ENCODE data around the gene MN1.

Gene MN1

DNA sequence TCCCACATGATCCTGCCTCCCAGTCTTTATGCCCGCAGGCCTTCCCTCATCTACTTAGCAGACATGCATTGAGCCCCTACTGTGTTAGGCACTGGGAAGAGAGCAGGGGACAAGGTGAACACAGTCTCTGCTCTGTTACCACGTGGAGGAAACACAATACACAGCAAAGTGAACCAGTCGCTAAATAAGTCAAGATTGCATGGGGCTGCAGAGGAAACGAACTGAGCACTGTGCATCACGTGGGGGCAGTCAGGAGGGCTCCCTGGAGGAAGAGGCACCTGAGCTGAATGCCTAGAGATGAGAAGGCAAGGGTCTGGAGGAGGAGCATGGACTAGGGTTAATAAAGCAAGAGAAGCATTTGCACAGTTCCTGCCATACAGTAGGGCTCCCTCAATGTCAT is 102.7 kb downstream of the MN1 start:
- no peaks in the 10 kb centered on the region for H3K9me2 ChIP-seq (replicated peaks; ENCODE audit: control insufficient read depth, low read length)
- H3K4me1 ChIP-seq (ENCODE audit: control insufficient read depth, low read length) = no peaks in the 10 kb centered on the region
- no peaks in the 10 kb centered on the region for H3F3A ChIP-seq (ENCODE audit: control insufficient read depth, insufficient read depth)
- H3K36me3 ChIP-seq (ENCODE audit: control insufficient read depth, low read length) = no peaks in the 10 kb centered on the region
- TF ChIP-seq EZH2phosphoT487 (IDR thresholded peaks at IDR 0.05; ENCODE audit: borderline replicate concordance, low read length) = no peak
- TF ChIP-seq, protein P1, sequence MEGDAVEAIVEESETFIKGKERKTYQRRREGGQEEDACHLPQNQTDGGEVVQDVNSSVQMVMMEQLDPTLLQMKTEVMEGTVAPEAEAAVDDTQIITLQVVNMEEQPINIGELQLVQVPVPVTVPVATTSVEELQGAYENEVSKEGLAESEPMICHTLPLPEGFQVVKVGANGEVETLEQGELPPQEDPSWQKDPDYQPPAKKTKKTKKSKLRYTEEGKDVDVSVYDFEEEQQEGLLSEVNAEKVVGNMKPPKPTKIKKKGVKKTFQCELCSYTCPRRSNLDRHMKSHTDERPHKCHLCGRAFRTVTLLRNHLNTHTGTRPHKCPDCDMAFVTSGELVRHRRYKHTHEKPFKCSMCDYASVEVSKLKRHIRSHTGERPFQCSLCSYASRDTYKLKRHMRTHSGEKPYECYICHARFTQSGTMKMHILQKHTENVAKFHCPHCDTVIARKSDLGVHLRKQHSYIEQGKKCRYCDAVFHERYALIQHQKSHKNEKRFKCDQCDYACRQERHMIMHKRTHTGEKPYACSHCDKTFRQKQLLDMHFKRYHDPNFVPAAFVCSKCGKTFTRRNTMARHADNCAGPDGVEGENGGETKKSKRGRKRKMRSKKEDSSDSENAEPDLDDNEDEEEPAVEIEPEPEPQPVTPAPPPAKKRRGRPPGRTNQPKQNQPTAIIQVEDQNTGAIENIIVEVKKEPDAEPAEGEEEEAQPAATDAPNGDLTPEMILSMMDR (IDR thresholded peaks at IDR 0.05; ENCODE audit: low read depth, low read length, poor library complexity, severe bottlenecking) = no peak
- H3K4me2 ChIP-seq (ENCODE audit: low read length) = no peak overlapping the region
- no peak overlapping the region for H3K4me3 ChIP-seq (ENCODE audit: low read length)
- no peaks in the 10 kb centered on the region for H4K20me1 ChIP-seq (ENCODE audit: control insufficient read depth, insufficient read depth, low read depth, low read length)
- H3K27ac ChIP-seq (ENCODE audit: low read depth, low read length) = no peak overlapping the region
- no peaks in the 10 kb centered on the region for H3K27me3 ChIP-seq (ENCODE audit: control insufficient read depth, low read length)
- H3K9me3 ChIP-seq (ENCODE audit: control insufficient read depth, insufficient read depth, low read length) = no peaks in the 10 kb centered on the region
- no peaks in the 10 kb centered on the region for H3K79me2 ChIP-seq (ENCODE audit: control insufficient read depth, low read length)

Data from DOHH2 (cell line).